GM18858 (cell line): Measurements from ENCODE around the gene ZNF439.
"Not testable (repeated sequence)": the region's sequence is repeated elsewhere in the genome, so short reads cannot be mapped to it uniquely, and the experiment has no call there.

Experiments used
- ATAC-seq: cut with Tn5 transposase; IDR thresholded peaks from one replicate; pipeline ENCODE4 v1.9.1; 2021; ENCODE audit not compliant: unreplicated experiment

The ZNF439 gene

GRCh38 chr19:11867766-11868165 is 19.2 kb downstream of the ZNF439 start:
- not testable (repeated sequence) for ATAC-seq

GRCh38 chr19:11868188-11868587 is 19.7 kb downstream of the ZNF439 start:
- ATAC-seq: no peak

GRCh38 chr19:11872624-11873023 is 24.1 kb downstream of the ZNF439 start:
- no peak for ATAC-seq

GRCh38 chr19:11873762-11874161 is 25.2 kb downstream of the ZNF439 start:
- no peak for ATAC-seq

GRCh38 chr19:11879687-11880266 is 31.3 kb downstream of the ZNF439 start:
- not testable (repeated sequence) for ATAC-seq

- ATAC-seq: no peak
Measured at GRCh38 chr19:11880598-11880997, 32.1 kb downstream of the ZNF439 start.

- ATAC-seq: no peak
Measured at GRCh38 chr19:11881151-11881800, 32.8 kb downstream of the ZNF439 start.

GRCh38 chr19:11882606-11883005 is 34.1 kb downstream of the ZNF439 start:
- ATAC-seq: no peak

GRCh38 chr19:11887234-11887610 is 38.7 kb downstream of the ZNF439 start:
- no peak for ATAC-seq

- ATAC-seq: no peak
Measured at GRCh38 chr19:11887611-11888531, 39.3 kb downstream of the ZNF439 start, which contains the start of gene ZNF69. TSS of gene ZNF69 (plus strand) at chr19:11887782. CDS start at chr19:11887924, 142 bp downstream.

GRCh38 chr19:11889901-11890300 is 41.4 kb downstream of the ZNF439 start:
- not testable (repeated sequence) for ATAC-seq

- ATAC-seq: no peak
Measured at GRCh38 chr19:11890634-11891033, 42.1 kb downstream of the ZNF439 start.

- ATAC-seq: no peak
Measured at GRCh38 chr19:11894851-11895250, 46.3 kb downstream of the ZNF439 start.

- no peak for ATAC-seq
Measured at GRCh38 chr19:11902228-11902627, 53.7 kb downstream of the ZNF439 start.

- ATAC-seq: no peak
Measured at GRCh38 chr19:11905928-11906327, 57.4 kb downstream of the ZNF439 start.

GRCh38 chr19:11911937-11912336 is 63.4 kb downstream of the ZNF439 start:
- not testable (repeated sequence) for ATAC-seq

GRCh38 chr19:11914417-11915051 is 66.0 kb downstream of the ZNF439 start:
- not testable (repeated sequence) for ATAC-seq
